ENCODE measurements around the gene MTLN. TPM values are rescaled to one million over a fixed set of nuclear protein-coding genes. Genes with fewer than 3 reads are reported as not detected.
"Not testable (repeated sequence)": the region's sequence is repeated elsewhere in the genome, so short reads cannot be mapped to it uniquely, and the experiment has no call there.

The MTLN gene
- total and polyA plus RNA-seq, 2 donors (not counting 1 experiment from before 2014, with no cell fraction given): 12.3 to 51.9 TPM

DNA sequence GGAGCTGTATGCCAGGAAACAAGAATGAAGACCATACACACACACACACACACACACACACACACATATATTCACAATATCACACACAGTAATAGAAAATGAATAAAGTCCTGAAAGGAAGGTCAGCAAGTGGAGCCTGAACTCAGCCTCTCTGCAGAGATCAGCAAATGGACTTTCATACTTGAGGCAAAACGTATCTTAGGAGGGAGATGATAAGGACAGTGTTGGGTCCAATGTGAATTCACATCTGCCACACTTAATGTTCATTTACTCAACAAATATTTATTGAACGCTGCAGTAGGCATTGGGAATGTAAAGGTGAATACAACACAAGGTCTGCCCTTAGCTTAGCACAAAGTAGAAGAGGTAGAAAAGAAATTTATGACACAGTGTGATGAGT, 2.7 kb upstream of the MTLN start:
- Histone ChIP-seq H3K4me1 (ENCODE audit: control insufficient read depth, extremely low read depth, insufficient read depth, low read length) (no peaks in the 10 kb centered on the region), H3K36me3 (ENCODE audit: control insufficient read depth, insufficient read depth, low read length) (no peaks in the 10 kb centered on the region), H3K79me2 (ENCODE audit: control insufficient read depth, insufficient read depth, low read length) (peaks cover 7% of the 10 kb centered on the region), H3K27me3 (ENCODE audit: control insufficient read depth, insufficient read depth, low read length) (peaks cover 24% of the 10 kb centered on the region), H3K9me3 (ENCODE audit: control insufficient read depth, insufficient read depth, low read depth, low read length) (no peaks in the 10 kb centered on the region), H3K4me2 (ENCODE audit: extremely low read depth, insufficient read depth, low read length) (no peak overlapping the region), H4K20me1 (ENCODE audit: control insufficient read depth, extremely low read depth, insufficient read depth, low read length) (no peaks in the 10 kb centered on the region), H3K9ac (ENCODE audit: insufficient read depth, low read length) (no peak overlapping the region), H2AFZ (ENCODE audit: low read length) (no peak overlapping the region), H3K4me3 (replicated peaks in 1 of 4; ENCODE audit: control extremely low read depth in 1 of 4, insufficient read depth in 1 of 4, low read depth in 3 of 4, low read length in 4 of 4) (no peak overlapping the region), H3K27ac (ENCODE audit: insufficient read depth, low read length) (no peak overlapping the region)
- no peak for DNase-seq (ENCODE audit: low read depth in 2 of 2)
- TF ChIP-seq, protein P1, sequence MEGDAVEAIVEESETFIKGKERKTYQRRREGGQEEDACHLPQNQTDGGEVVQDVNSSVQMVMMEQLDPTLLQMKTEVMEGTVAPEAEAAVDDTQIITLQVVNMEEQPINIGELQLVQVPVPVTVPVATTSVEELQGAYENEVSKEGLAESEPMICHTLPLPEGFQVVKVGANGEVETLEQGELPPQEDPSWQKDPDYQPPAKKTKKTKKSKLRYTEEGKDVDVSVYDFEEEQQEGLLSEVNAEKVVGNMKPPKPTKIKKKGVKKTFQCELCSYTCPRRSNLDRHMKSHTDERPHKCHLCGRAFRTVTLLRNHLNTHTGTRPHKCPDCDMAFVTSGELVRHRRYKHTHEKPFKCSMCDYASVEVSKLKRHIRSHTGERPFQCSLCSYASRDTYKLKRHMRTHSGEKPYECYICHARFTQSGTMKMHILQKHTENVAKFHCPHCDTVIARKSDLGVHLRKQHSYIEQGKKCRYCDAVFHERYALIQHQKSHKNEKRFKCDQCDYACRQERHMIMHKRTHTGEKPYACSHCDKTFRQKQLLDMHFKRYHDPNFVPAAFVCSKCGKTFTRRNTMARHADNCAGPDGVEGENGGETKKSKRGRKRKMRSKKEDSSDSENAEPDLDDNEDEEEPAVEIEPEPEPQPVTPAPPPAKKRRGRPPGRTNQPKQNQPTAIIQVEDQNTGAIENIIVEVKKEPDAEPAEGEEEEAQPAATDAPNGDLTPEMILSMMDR (conservative IDR thresholded peaks at IDR 0.05 in 1 of 2, IDR thresholded peaks at IDR 0.05 in 1 of 2; ENCODE audit: low read depth in 1 of 2, low read length in 2 of 2): no peak
- no peak for TF ChIP-seq EZH2 (IDR thresholded peaks at IDR 0.05; ENCODE audit: low read length, missing control alignments)

DNA sequence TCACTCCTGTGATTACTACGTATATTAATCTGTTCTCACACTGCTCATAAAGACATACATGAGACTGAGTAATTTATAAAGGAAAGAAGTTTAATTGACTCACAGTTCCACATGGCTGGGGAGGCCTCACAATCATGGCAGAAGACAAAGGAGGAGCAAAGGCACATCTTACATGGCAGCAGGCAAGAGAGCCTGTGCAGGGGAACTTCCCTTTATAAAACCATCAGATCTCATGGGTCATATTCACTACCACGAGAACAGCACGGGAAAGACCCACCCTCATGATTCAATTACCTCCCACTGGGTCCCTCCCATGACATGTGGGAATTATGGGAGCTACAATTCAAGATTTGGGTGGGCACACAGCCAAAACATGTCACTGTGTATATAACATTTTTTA, 1.2 kb upstream of the MTLN start:
- H3K36me3 ChIP-seq (ENCODE audit: control insufficient read depth, insufficient read depth, low read length); H3K9me3 ChIP-seq (ENCODE audit: control insufficient read depth, insufficient read depth, low read depth, low read length); H3K79me2 ChIP-seq (ENCODE audit: control insufficient read depth, insufficient read depth, low read length); H3K4me2 ChIP-seq (ENCODE audit: extremely low read depth, insufficient read depth, low read length); H4K20me1 ChIP-seq (ENCODE audit: control insufficient read depth, extremely low read depth, insufficient read depth, low read length); H3K4me1 ChIP-seq (ENCODE audit: control insufficient read depth, extremely low read depth, insufficient read depth, low read length); H3K27ac ChIP-seq (ENCODE audit: insufficient read depth, low read length); H2AFZ ChIP-seq (ENCODE audit: low read length); DNase-seq (ENCODE audit: low read depth in 2 of 2); H3K4me3 ChIP-seq (replicated peaks in 1 of 4; ENCODE audit: control extremely low read depth in 1 of 4, insufficient read depth in 1 of 4, low read depth in 3 of 4, low read length in 4 of 4); H3K9ac ChIP-seq (ENCODE audit: insufficient read depth, low read length): not testable (repeated sequence)
- H3K27me3 ChIP-seq (ENCODE audit: control insufficient read depth, insufficient read depth, low read length): peaks cover 24% of the 10 kb centered on the region

DNA sequence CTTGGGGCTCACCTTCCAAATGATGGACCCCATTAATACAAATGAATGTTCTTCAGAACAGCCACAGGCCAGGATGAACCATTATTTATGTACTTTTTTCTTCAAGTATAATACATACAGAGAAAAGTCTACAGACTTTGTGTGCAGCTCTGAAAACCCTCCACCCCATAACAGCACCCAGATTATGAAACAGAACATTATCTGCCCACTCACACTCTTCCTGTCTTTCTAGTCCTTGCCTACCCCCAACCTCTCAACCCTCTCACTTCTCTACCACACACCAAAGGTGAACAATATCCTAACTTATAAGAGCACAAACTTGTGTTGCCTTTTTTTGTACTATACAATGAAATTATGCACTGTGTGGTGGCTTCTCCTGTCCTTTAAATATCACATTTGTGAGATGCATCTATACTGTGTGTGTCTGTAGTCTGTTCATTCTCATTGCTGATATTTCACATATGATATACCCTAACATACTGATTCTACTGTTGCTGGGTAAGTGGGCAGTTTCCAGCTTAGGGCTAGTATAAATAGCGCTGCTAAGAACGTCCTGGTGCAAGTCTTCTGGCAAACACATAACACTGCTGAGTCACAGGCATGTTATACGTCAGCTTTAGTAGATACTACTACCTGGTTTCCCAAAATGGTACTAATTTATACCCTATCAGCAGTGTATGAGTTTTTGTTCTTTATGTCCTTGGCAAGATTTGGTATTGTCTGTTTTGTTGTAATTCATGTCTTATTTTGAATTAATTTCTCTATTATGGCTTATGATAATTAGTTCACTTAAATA, 6.5 kb downstream of the MTLN start:
- Histone ChIP-seq H3K4me3 (replicated peaks in 1 of 4; ENCODE audit: control extremely low read depth in 1 of 4, insufficient read depth in 1 of 4, low read depth in 3 of 4, low read length in 4 of 4) (peak overlapping the region in 1 of 4 experiments; percentile 90), H2AFZ (ENCODE audit: low read length) (peak overlapping the region; percentile 99), H3K4me1 (ENCODE audit: control insufficient read depth, extremely low read depth, insufficient read depth, low read length) (no peaks in the 10 kb centered on the region), H3K79me2 (ENCODE audit: control insufficient read depth, insufficient read depth, low read length) (no peaks in the 10 kb centered on the region), H3K4me2 (ENCODE audit: extremely low read depth, insufficient read depth, low read length) (no peak overlapping the region), H3K27me3 (ENCODE audit: control insufficient read depth, insufficient read depth, low read length) (no peaks in the 10 kb centered on the region), H3K9ac (ENCODE audit: insufficient read depth, low read length) (no peak overlapping the region), H3K9me3 (ENCODE audit: control insufficient read depth, insufficient read depth, low read depth, low read length) (no peaks in the 10 kb centered on the region), H3K36me3 (ENCODE audit: control insufficient read depth, insufficient read depth, low read length) (peaks cover 3% of the 10 kb centered on the region), H4K20me1 (ENCODE audit: control insufficient read depth, extremely low read depth, insufficient read depth, low read length) (no peaks in the 10 kb centered on the region), H3K27ac (ENCODE audit: insufficient read depth, low read length) (no peak overlapping the region)
- peak in 1 of 2 donors; percentile 54 for DNase-seq (ENCODE audit: low read depth in 2 of 2)
- TF ChIP-seq, protein P1 (conservative IDR thresholded peaks at IDR 0.05 in 1 of 2, IDR thresholded peaks at IDR 0.05 in 1 of 2; ENCODE audit: low read depth in 1 of 2, low read length in 2 of 2): no peak
- no peak for TF ChIP-seq EZH2 (IDR thresholded peaks at IDR 0.05; ENCODE audit: low read length, missing control alignments)

Measured in fibroblast of lung (primary cell).